OCI-LY3 (cell line): ENCODE measurements around the gene ZNF407.

Experiments
- CTCF ChIP-seq: fragments of 200-600, 300-600 bp; sonication (generic); IDR thresholded peaks from 2 replicates; pipeline ENCODE4 v1.5.1; 2014; ENCODE audit warnings: antibody characterized with exemption, low read length, low read depth
- EZH2phosphoT487 ChIP-seq: fragments of 200-600 bp; shearing (Covaris generic); IDR thresholded peaks from 2 replicates; pipeline ENCODE4 v1.6.1; 2018; ENCODE audit warnings: antibody characterized with exemption, mixed run types, low read depth

GRCh38 chr18:74957588-74958224 is 360.0 kb downstream of the ZNF407 start:
- TF ChIP-seq CTCF (no peak), EZH2phosphoT487 (no peak)
